Spleen (tissue), 11 donors: ENCODE results near the gene CYP39A1. TPM values are rescaled to one million over a fixed set of nuclear protein-coding genes. Genes with fewer than 3 reads are reported as not detected.
A peak's percentile ranks its signal among the peaks of the same experiment; 100 is the strongest.

Experiments
- DNase-seq: peaks from one replicate; pipeline ENCODE4 v3.0.0-alpha.2; 2020
- H3K27ac ChIP-seq, 8 donors: fragments of 200-600 bp; sonication (generic) in 7 of 8; 1 replicate in 4 of 8; 2 replicates in 4 of 8; pipeline versions ENCODE4 v1.5.0 to v1.8.0; 2016 to 2021; ENCODE audit warnings: inconsistent platforms in 4 of 8, mild to moderate bottlenecking in 4 of 8, moderate library complexity in 1 of 8
- H3K27me3 ChIP-seq, 7 donors: fragments of 200-600 bp; sonication (generic) in 6 of 7; replicated peaks in 1 of 7; 1 replicate in 4 of 7; 2 replicates in 3 of 7; pipeline versions ENCODE4 v1.5.0 to v1.8.0; 2016 to 2021; ENCODE audit warnings: inconsistent platforms in 3 of 7, mild to moderate bottlenecking in 1 of 7
- H3K36me3 ChIP-seq, 6 donors: fragments of 200-600 bp; sonication (generic) in 5 of 6; 1 replicate in 4 of 6; 2 replicates in 2 of 6; pipeline versions ENCODE4 v1.5.0 to v1.8.0; 2016 to 2021; ENCODE audit warnings: inconsistent platforms in 2 of 6
- H3K4me1 ChIP-seq, 6 donors: fragments of 200-600 bp; sonication (generic) in 5 of 6; 1 replicate in 3 of 6; 2 replicates in 3 of 6; pipeline versions ENCODE4 v1.5.0 to v1.8.0; 2016 to 2021; ENCODE audit warnings: inconsistent platforms in 3 of 6
- H3K4me3 ChIP-seq, 8 donors: fragments of 200-600 bp; sonication (generic) in 7 of 8; 1 replicate in 4 of 8; 2 replicates in 4 of 8; pipeline versions ENCODE4 v1.5.0 to v1.8.0; 2016 to 2021; ENCODE audit warnings: inconsistent platforms in 4 of 8, mild to moderate bottlenecking in 4 of 8, moderate library complexity in 2 of 8
- H3K9me3 ChIP-seq, 8 donors: fragments of 200-600 bp; sonication (generic) in 7 of 8; 1 replicate in 4 of 8; 2 replicates in 4 of 8; pipeline versions ENCODE4 v1.5.0 to v1.8.0; 2016 to 2021; ENCODE audit warnings: inconsistent platforms in 4 of 8
- POLR2A ChIP-seq, 3 donors: fragments of 450-650 bp; IDR thresholded peaks; one replicate each; pipeline ENCODE4 v1.5.1; 2017; ENCODE audit warnings: antibody characterized with exemption in 3 of 3, mild to moderate bottlenecking in 1 of 3
- POLR2AphosphoS5 ChIP-seq, 3 donors: sonication (generic); formaldehyde crosslinking; IDR thresholded peaks; one replicate each; pipeline ENCODE4 v1.5.1; 2017; ENCODE audit warnings: antibody characterized with exemption in 3 of 3
- WGBS, 5 donors: extraction: QIAGEN DNeasy Blood & Tissue Kit in 3 of 5; methylation state at CpG; one replicate each; pipeline versions ENCODE4 v1.1.5 to v1.1.7; 2013 to 2018; 5-methylcytosine and 5-hydroxymethylcytosine counted together
- intact Hi-C: fragments of 100-400 bp; cut with DNase I; formaldehyde crosslinking; loops from one replicate; pipeline ENCODE4 v1.15.0; 2023; ENCODE audit warnings: low total_unique reads
- polyA plus RNA-seq, 3 donors: library from polyadenylated mRNA; stranded (reverse); fragments of 200-250 nt; gene quantifications; one replicate each; pipeline ENCODE4 v1.2.1, GENCODE V29; 2013
- total RNA-seq, 7 donors: library from RNA; depleted of rRNA in 3 of 7; stranded (reverse); fragments of >200 nt in 3 of 7; fragmentation: NEBNext Ultra II Directional in 4 of 7; extraction: Animal tissue kit (Norgen Biotek cat#: 25700) in 4 of 7; gene quantifications; one replicate each; pipeline versions ENCODE4 v1.1.0 to v1.2.1, GENCODE V29; 2016 to 2021
- TF ChIP-seq, protein P1 (sequence below), 11 experiments: fragments of 200-600 bp in 7 of 11; fragments of 450-650 bp in 4 of 11; sonication (generic) in 4 of 11; IDR thresholded peaks in 8 of 11; conservative IDR thresholded peaks in 3 of 11; 1 replicate in 7 of 11; 2 replicates in 4 of 11; pipeline versions ENCODE4 v1.4.0 to v1.8.0; 2016 to 2021; ENCODE audit warnings: antibody characterized with exemption in 11 of 11, inconsistent platforms in 4 of 11, mild to moderate bottlenecking in 1 of 11
- donor health status: healthy with polysubstance abuse.
- donor health status: DM: no; HTN: no; CAD: no; lungs with moderate emphysema.
- donor health status: DM: no; HTN: no; CAD: no.
- donor health status: Bipolar disorder and iron deficiency.
- donor health status: healthy.
- donor health status: DM: no; HTN: no; CAD: no.
- donor health status: DM: yes; HTN: yes; CAD: no.

The CYP39A1 gene
- total and polyA plus RNA-seq, 10 donors, result 0.39 to 2.8 (median 0.91) TPM

DNA sequence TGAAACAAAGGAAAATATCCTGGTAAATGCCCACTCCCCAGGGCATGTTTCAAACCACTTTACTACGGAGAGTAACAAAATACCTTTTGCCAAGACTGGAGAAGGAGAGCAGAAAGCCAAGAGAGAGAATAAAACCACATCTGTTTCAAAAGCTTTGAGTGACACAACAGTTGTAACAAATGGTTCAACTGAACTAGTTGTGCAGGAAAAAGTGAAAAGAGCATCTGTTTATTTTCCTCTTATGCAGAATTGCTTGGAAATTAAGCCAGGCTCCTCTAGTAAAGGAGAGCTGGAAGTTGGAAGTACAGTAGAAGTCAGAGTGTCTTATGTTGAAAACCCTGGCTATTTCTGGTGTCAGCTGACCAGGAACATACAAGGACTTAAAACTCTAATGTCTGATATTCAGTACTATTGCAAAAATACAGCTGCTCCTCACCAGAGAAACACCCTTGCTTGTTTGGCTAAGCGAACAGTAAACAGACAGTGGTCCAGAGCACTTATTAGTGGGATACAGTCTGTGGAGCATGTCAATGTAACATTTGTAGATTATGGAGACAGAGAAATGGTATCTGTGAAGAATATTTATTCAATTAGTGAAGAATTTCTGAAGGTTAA is 37.6 kb upstream of the CYP39A1 start:
- TF ChIP-seq, protein P1, sequence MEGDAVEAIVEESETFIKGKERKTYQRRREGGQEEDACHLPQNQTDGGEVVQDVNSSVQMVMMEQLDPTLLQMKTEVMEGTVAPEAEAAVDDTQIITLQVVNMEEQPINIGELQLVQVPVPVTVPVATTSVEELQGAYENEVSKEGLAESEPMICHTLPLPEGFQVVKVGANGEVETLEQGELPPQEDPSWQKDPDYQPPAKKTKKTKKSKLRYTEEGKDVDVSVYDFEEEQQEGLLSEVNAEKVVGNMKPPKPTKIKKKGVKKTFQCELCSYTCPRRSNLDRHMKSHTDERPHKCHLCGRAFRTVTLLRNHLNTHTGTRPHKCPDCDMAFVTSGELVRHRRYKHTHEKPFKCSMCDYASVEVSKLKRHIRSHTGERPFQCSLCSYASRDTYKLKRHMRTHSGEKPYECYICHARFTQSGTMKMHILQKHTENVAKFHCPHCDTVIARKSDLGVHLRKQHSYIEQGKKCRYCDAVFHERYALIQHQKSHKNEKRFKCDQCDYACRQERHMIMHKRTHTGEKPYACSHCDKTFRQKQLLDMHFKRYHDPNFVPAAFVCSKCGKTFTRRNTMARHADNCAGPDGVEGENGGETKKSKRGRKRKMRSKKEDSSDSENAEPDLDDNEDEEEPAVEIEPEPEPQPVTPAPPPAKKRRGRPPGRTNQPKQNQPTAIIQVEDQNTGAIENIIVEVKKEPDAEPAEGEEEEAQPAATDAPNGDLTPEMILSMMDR (IDR thresholded peaks at IDR 0.05 in 8 of 11, conservative IDR thresholded peaks at IDR 0.05 in 3 of 11), result no peak
- no peak for TF ChIP-seq POLR2A (IDR thresholded peaks at IDR 0.05)
- TF ChIP-seq POLR2AphosphoS5 (IDR thresholded peaks at IDR 0.05), result no peak
- Histone ChIP-seq H3K4me3 (no peak overlapping the region), H3K27ac (no peak overlapping the region), H3K27me3 (no peaks in the 10 kb centered on the region), H3K4me1 (no peaks in the 10 kb centered on the region), H3K9me3 (peaks cover 0 to 15% (median 0%) of the 10 kb centered on the region in 8 donors), H3K36me3 (no peaks in the 10 kb centered on the region)
- DNase-seq, result no peak
- intact Hi-C loops, result no loop called here
- 81 to 88% (median 86%) methylated on average over 2 of the region's 2 CpGs for WGBS, 5 donors

DNA sequence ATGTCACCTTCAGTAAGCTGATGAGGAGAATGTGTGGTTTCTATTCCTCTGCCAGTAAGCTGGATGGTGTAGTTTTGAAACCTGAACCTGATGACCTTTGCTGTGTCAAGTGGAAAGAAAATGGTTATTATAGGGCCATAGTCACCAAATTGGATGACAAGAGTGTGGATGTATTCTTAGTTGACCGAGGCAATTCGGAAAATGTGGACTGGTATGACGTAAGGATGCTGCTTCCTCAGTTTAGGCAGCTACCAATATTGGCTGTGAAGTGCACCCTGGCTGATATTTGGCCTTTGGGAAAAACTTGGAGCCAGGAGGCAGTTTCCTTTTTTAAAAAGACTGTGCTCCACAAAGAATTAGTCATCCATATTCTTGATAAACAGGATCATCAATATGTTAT is 37.0 kb upstream of the CYP39A1 start:
- Histone ChIP-seq H3K4me3 (no peak overlapping the region), H3K9me3 (peaks cover 0 to 15% (median 0%) of the 10 kb centered on the region in 8 donors), H3K36me3 (no peaks in the 10 kb centered on the region), H3K27me3 (no peaks in the 10 kb centered on the region), H3K27ac (no peak overlapping the region), H3K4me1 (no peaks in the 10 kb centered on the region)
- no peak for DNase-seq
- TF ChIP-seq, protein P1 (IDR thresholded peaks at IDR 0.05 in 8 of 11, conservative IDR thresholded peaks at IDR 0.05 in 3 of 11), result no peak
- TF ChIP-seq POLR2A (IDR thresholded peaks at IDR 0.05), result no peak
- TF ChIP-seq POLR2AphosphoS5 (IDR thresholded peaks at IDR 0.05), result no peak
- intact Hi-C loops, result no loop called here
- 90 to 97% (median 93%) methylated on average over 3 of the region's 3 CpGs for WGBS, 5 donors

DNA sequence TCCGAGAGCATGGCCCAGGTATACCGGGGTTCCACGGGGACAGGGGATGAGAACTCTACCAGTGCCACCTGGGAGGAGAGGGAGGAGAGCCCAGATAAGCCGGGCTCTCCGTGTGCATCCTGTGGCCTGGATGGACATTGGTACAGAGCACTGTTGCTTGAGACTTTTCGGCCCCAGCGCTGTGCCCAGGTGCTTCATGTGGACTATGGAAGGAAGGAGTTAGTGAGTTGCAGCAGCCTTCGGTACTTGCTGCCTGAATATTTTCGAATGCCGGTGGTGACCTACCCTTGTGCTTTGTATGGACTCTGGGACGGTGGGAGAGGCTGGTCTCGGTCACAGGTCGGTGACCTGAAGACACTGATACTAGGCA is 36.3 kb upstream of the CYP39A1 start:
- peaks cover 0 to 15% (median 0%) of the 10 kb centered on the region in 8 donors for H3K9me3 ChIP-seq
- H3K4me1 ChIP-seq, result no peaks in the 10 kb centered on the region
- H3K4me3 ChIP-seq, result no peak overlapping the region
- H3K27ac ChIP-seq, result no peak overlapping the region
- WGBS, 5 donors, result 94 to 96% (median 95%) methylated on average over 13 of the region's 13 CpGs
- no peaks in the 10 kb centered on the region for H3K27me3 ChIP-seq
- TF ChIP-seq POLR2A (IDR thresholded peaks at IDR 0.05), result no peak
- TF ChIP-seq, protein P1 (IDR thresholded peaks at IDR 0.05 in 8 of 11, conservative IDR thresholded peaks at IDR 0.05 in 3 of 11), result no peak
- no peak for TF ChIP-seq POLR2AphosphoS5 (IDR thresholded peaks at IDR 0.05)
- intact Hi-C loops, result no loop called here
- DNase-seq, result no peak
- H3K36me3 ChIP-seq, result no peaks in the 10 kb centered on the region

DNA sequence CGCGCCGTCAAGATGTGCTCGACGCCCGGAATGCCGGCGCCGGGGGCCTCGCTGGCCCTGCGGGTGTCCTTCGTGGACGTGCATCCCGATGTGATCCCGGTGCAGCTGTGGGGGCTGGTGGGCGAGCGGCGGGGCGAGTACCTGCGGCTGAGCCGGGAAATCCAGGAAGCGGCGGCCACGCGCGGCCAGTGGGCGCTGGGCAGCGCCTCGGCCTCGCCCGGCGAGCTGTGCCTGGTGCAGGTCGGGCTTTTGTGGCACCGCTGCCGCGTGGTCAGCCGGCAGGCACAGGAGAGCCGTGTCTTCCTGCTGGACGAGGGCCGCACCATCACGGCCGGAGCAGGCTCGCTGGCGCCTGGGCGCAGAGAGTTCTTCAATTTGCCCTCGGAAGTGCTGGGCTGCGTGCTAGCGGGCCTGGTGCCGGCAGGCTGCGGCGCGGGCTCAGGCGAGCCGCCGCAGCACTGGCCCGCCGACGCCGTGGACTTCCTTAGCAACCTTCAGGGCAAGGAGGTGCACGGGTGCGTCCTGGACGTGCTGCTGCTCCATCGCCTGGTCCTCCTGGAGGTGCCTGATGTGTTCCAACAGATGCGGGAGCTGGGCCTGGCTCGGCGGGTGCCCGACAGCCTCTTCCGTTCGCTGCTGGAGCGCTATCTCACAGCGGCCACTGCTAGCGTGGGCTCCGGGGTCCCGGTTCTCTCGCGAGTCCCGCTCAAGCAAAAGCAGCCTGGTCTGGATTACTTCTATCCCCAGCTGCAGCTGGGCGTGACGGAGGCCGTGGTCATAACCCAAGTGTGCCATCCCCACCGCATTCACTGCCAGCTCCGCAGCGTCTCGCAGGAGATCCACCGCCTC is 35.7 kb upstream of the CYP39A1 start:
- no peaks in the 10 kb centered on the region for H3K27me3 ChIP-seq
- H3K27ac ChIP-seq, result no peak overlapping the region
- no peaks in the 10 kb centered on the region for H3K4me1 ChIP-seq
- DNase-seq, result peak; percentile 71
- no peak overlapping the region for H3K4me3 ChIP-seq
- H3K36me3 ChIP-seq, result no peaks in the 10 kb centered on the region
- intact Hi-C loops, result no loop called here
- peaks cover 0 to 15% (median 0%) of the 10 kb centered on the region in 8 donors for H3K9me3 ChIP-seq
- TF ChIP-seq POLR2AphosphoS5 (IDR thresholded peaks at IDR 0.05), result no peak
- WGBS, 5 donors, result 93 to 96% (median 94%) methylated on average over 51 to 85 of the region's 85 CpGs
